Measurements from ENCODE around the gene IFNA6. TPM values are rescaled to one million over a fixed set of nuclear protein-coding genes. Genes with fewer than 3 reads are reported as not detected.

Gene IFNA6
- polyA plus RNA-seq, 6 donors from 2014 or later, result not detected

- peaks cover 0 to 8% of the 10 kb centered on the region in 2 donors for H3K36me3 Mint-ChIP-seq
- DNase-seq, result peak; percentile 15
- H3K4me1 Mint-ChIP-seq, result peaks cover 9 to 12% (median 10%) of the 10 kb centered on the region in 3 donors
These were observed 7.1 kb upstream of the IFNA6 start for GRCh38 chr9:21357479-21358460.

DNA sequence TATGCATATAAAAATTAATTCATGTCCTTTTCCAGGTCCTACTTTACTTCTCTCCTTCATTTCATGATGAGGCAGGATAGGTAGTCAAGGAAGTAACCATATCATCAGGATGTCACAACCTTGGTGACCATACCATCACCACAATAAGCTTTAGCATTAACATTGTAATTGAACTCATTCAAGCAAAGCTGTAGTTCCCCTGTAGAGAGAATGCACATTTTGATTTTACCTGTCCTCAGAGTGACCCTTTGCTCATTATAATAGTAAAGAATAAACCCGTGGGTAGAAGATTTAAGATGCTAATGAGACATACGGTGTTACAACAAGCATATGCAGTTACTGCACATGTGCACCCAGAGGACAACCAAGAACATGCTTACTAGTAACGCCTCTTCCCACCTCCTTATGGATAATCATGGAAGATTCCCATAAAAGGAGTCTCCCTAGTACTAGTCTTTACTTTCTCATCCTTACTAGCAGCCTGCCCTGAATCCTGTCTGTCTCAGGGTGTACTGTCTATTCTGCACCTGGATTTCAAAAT, 2.2 kb downstream of the IFNA6 start:
- Mint-ChIP-seq H3K27ac (no peak overlapping the region), H3K9me3 (peaks cover 0 to 3% (median 0%) of the 10 kb centered on the region in 7 donors), H3K4me3 (no peak overlapping the region), H3K36me3 (no peaks in the 10 kb centered on the region), H3K27me3 (peaks cover 33 to 52% (median 49%) of the 10 kb centered on the region in 3 donors), H3K4me1 (peaks cover 0 to 7% (median 5%) of the 10 kb centered on the region in 3 donors)
- ATAC-seq (ENCODE audit: low read depth in 2 of 2), result no peak
- DNase-seq, result no peak

More at GRCh38 chr9:21357479-21358460, 7.1 kb upstream of the IFNA6 start:
- Mint-ChIP-seq H3K4me3 (no peak overlapping the region), H3K27me3 (peaks cover 14 to 23% (median 18%) of the 10 kb centered on the region in 3 donors), H3K27ac (no peak overlapping the region), H3K9me3 (peaks cover 4 to 9% (median 5%) of the 10 kb centered on the region in 7 donors)
- ATAC-seq (ENCODE audit: low read depth in 2 of 2), result peak; percentile 64 to 71

DNA sequence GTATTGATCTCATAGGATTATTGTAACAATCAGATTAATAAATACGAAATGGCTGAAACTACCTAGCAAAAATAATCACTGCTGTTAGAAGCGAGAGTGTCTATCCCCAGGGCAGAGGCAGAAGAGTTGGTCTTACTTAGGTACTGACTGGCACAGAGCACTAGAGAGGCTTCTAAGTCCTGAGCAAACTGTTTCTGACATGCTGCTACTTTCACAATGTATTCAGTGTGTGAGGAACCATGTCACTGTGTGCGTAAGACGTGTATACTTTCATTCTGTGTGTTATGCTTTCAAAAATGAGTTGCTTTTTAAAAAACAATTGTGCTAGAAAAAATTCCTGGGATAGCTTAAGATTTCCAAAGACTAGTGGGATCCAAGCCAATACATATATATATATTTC, 10.0 kb downstream of the IFNA6 start:
- no peaks in the 10 kb centered on the region for H3K36me3 Mint-ChIP-seq
- H3K27ac Mint-ChIP-seq, result peak overlapping the region in 1 of 6 donors; percentile 22
- DNase-seq (no peak), ATAC-seq (ENCODE audit: low read depth in 2 of 2) (no peak)
- H3K4me3 Mint-ChIP-seq, result no peak overlapping the region
- H3K9me3 Mint-ChIP-seq, result no peaks in the 10 kb centered on the region
- H3K27me3 Mint-ChIP-seq, result peaks cover 44 to 62% (median 58%) of the 10 kb centered on the region in 3 donors
- peaks cover 3 to 17% (median 5%) of the 10 kb centered on the region in 3 donors for H3K4me1 Mint-ChIP-seq

DNA sequence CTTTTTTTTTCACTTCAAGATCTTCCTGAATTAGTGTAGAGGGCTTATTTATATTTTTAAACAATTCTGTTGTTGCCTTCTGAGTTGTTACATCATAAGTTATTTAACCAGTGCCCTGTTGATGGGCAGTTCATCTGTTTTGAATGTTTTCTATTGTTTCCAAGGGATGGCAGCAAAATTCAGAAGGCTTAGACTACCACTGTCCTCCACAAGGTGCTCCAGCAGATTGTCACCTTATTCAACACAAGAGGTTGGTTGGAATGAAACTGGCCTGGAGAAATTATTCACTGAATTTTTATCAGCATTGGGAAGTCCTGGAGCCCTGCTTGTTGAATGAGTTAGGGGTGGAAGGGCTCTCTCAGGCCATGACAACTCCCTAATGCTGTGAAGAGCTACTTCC, 14.2 kb downstream of the IFNA6 start:
- Mint-ChIP-seq H3K4me1 (peaks cover 23 to 37% (median 27%) of the 10 kb centered on the region in 3 donors), H3K9me3 (no peaks in the 10 kb centered on the region), H3K27ac (peak overlapping the region in 1 of 6 donors; percentile 79), H3K36me3 (no peaks in the 10 kb centered on the region), H3K27me3 (peaks cover 20 to 27% (median 25%) of the 10 kb centered on the region in 3 donors), H3K4me3 (peak overlapping the region in 5 of 8 donors; percentile 30 to 91 (median 51))
- DNase-seq (no peak), ATAC-seq (ENCODE audit: low read depth in 2 of 2) (no peak)

- Mint-ChIP-seq H3K9me3 (no peaks in the 10 kb centered on the region), H3K4me1 (peaks cover 23 to 38% (median 37%) of the 10 kb centered on the region in 3 donors), H3K4me3 (peak within 1 kb of the TSS; percentile 87 to 95 (median 92)), H3K27me3 (peaks cover 11 to 17% (median 12%) of the 10 kb centered on the region in 3 donors), H3K27ac (peak within 1 kb of the TSS; percentile 76 to 95 (median 87)), H3K36me3 (no peaks in the 10 kb centered on the region)
- ATAC-seq (ENCODE audit: low read depth in 2 of 2) (peak; percentile 87 to 91), DNase-seq (peak; percentile 77)
These were observed 15.7 kb downstream of the IFNA6 start, which contains the start of gene KLHL9 for GRCh38 chr9:21334701-21335632. Gene KLHL9 (minus strand): TSS chr9:21335404. CDS start chr9:21334859, 545 bp downstream.

DNA sequence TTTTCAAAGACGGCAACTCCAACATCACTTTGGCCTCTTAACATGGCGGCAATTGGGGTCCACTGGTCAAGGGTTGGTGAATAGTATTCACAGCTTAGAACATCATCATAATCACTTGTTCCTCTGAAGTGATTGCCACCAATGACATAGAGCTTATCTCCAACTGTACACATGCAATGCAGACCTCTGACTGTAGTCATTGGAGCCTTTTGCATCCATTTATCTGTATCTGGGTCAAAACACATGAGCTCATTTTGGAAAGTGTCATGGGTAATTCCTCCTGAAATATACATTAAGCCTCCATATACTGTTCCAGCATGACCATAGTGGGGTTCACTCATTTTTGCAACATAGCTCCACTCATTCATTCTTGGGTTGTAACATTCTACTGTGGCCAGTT, 17.5 kb downstream of the IFNA6 start:
- no peak for DNase-seq
- Mint-ChIP-seq H3K36me3 (no peaks in the 10 kb centered on the region), H3K27ac (no peak overlapping the region), H3K27me3 (peaks cover 0 to 4% (median 3%) of the 10 kb centered on the region in 3 donors), H3K4me3 (peak overlapping the region; percentile 10 to 95 (median 88)), H3K4me1 (peaks cover 23 to 41% (median 37%) of the 10 kb centered on the region in 3 donors), H3K9me3 (no peaks in the 10 kb centered on the region)
- ATAC-seq (ENCODE audit: low read depth in 2 of 2), result no peak

DNA sequence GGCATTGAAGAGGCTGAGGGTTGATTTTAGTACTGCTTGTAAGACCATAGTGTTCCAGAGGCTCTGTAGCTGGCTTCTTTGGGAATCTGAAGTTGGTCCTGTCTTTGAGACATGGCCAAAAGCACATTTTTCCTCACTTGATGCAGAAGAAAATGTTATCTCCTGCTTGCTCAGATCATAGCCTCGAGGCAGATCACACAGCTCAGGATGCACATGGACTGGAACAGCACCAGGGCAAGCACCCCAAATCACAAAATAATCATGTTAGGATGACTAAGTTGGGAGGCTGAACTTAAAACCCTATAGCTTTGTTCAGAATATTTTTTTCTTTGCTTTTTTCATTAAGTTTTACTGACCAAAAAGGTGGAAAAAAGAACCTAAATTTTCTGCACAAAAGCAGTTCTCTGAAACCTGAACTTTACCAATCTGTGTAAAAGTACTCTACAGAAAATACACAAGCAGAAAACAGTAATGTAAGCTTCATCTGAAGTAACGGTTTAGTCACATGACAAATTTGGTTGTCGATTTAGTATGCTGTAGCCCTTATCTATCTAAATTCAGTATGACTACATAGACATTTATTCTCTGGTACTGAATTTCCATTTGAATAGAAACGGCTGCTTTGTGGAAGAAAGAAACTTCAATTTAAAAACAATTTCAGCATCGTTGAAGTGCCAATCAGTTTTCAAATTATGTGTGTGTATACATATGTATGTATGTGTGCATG, 18.8 kb downstream of the IFNA6 start:
- Mint-ChIP-seq H3K4me1 (peaks cover 23 to 44% (median 37%) of the 10 kb centered on the region in 3 donors), H3K4me3 (peak overlapping the region in 1 of 8 donors; percentile 42), H3K27me3 (no peaks in the 10 kb centered on the region), H3K27ac (no peak overlapping the region), H3K9me3 (no peaks in the 10 kb centered on the region), H3K36me3 (no peaks in the 10 kb centered on the region)
- DNase-seq, result no peak
- no peak for ATAC-seq (ENCODE audit: low read depth in 2 of 2)

DNA sequence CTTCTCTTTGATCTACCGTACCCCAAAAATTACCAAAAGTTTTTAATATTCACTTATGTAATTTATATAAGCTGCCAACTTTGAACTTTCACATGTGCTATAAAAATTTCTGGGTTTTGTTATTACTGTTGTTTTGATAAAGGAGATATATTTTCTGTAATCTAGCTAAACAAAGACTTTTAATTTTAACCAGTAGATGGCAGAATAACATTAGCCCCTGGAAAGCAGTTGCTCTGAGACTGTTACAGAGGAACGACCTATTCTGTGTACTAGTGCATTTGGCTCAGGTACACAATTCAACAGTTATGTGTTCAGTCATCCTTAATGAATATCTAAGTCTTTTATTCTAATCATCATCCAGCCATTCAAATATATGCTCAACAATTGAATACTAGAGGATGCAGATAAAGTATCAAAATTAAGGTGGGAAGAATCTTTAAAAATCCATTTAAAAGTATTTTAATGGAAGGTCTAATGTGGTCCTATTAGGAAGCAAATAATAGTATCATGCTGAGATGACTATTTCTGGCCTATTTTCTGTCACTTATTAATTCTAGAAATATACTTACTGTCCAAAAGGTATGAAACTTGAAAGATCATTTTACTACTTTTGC, 24.1 kb downstream of the IFNA6 start:
- Mint-ChIP-seq H3K27me3 (no peaks in the 10 kb centered on the region), H3K4me1 (peaks cover 10 to 22% (median 15%) of the 10 kb centered on the region in 3 donors), H3K9me3 (no peaks in the 10 kb centered on the region), H3K4me3 (no peak overlapping the region), H3K27ac (no peak overlapping the region), H3K36me3 (no peaks in the 10 kb centered on the region)
- peak; percentile 77 to 88 for ATAC-seq (ENCODE audit: low read depth in 2 of 2)
- DNase-seq, result peak; percentile 52

GRCh38 chr9:21324047-21324446, 26.6 kb downstream of the IFNA6 start:
- H3K36me3 Mint-ChIP-seq, result no peaks in the 10 kb centered on the region
- no peak overlapping the region for H3K27ac Mint-ChIP-seq
- DNase-seq (no peak), ATAC-seq (ENCODE audit: low read depth in 2 of 2) (no peak)
- peaks cover 10 to 15% (median 10%) of the 10 kb centered on the region in 3 donors for H3K4me1 Mint-ChIP-seq
- H3K27me3 Mint-ChIP-seq, result no peaks in the 10 kb centered on the region
- no peaks in the 10 kb centered on the region for H3K9me3 Mint-ChIP-seq
- H3K4me3 Mint-ChIP-seq, result no peak overlapping the region

GRCh38 chr9:21322911-21323461, 27.7 kb downstream of the IFNA6 start:
- H3K4me1 Mint-ChIP-seq, result peaks cover 7 to 15% (median 10%) of the 10 kb centered on the region in 3 donors
- H3K27me3 Mint-ChIP-seq, result no peaks in the 10 kb centered on the region
- H3K9me3 Mint-ChIP-seq, result no peaks in the 10 kb centered on the region
- H3K27ac Mint-ChIP-seq, result no peak overlapping the region
- H3K36me3 Mint-ChIP-seq, result no peaks in the 10 kb centered on the region
- no peak for ATAC-seq (ENCODE audit: low read depth in 2 of 2)
- no peak for DNase-seq
- H3K4me3 Mint-ChIP-seq, result no peak overlapping the region

- no peak for DNase-seq
- no peak for ATAC-seq (ENCODE audit: low read depth in 2 of 2)
- H3K9me3 Mint-ChIP-seq, result no peaks in the 10 kb centered on the region
These were observed 30.2 kb downstream of the IFNA6 start for GRCh38 chr9:21320465-21320864.

More at GRCh38 chr9:21320465-21320864, 30.2 kb downstream of the IFNA6 start:
- Mint-ChIP-seq H3K27me3 (peaks cover 0 to 6% (median 4%) of the 10 kb centered on the region in 3 donors), H3K36me3 (no peaks in the 10 kb centered on the region), H3K4me3 (no peak overlapping the region), H3K27ac (peak overlapping the region in 1 of 6 donors; percentile 18), H3K4me1 (peaks cover 3 to 15% (median 10%) of the 10 kb centered on the region in 3 donors)

Data from naive B cell (primary cell).